Peyer's patch (tissue), 4 donors: Measurements from ENCODE around the gene SH3TC2.

Experiments
- POLR2A ChIP-seq, 2 donors: fragments of 450-650 bp; IDR thresholded peaks; one replicate each; pipeline ENCODE4 v1.5.1; 2017; ENCODE audit warnings: antibody characterized with exemption in 2 of 2, mild to moderate bottlenecking in 2 of 2, moderate library complexity in 2 of 2
- TF ChIP-seq, protein P1 (sequence below), 6 experiments: fragments of 450-650 bp in 4 of 6; fragments of 200-600 bp in 2 of 6; sonication (generic) in 1 of 6; IDR thresholded peaks; one replicate each; pipeline ENCODE4 v1.5.1; 2017 to 2019; ENCODE audit warnings: antibody characterized with exemption in 6 of 6, mild to moderate bottlenecking in 3 of 6, moderate library complexity in 1 of 6

DNA sequence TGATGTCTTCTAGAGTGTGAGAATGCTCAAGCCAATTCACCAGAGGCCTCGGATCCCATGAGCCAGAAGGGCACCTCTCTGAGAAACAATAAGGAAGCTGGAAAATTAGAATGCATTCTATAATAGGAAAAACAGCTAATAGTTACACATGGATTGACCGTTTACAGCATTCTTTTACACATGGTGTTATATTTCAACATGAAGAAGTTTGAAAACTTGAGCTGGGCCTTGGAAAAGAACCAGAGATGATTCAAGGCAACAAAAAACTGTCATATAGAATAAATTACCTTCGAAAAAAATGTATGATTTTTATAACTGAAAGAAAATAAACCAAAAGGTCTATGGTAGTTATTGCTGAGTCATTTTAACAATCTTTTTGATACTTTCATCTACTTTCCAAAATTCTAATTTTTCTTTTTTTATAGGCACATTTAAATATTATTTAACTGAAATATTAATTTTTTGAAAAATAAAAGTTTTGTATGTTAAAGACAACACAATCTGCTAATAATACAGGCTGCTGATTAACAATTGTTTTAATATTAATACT lies 6.2 kb downstream of the SH3TC2 start:
- TF ChIP-seq, protein P1, sequence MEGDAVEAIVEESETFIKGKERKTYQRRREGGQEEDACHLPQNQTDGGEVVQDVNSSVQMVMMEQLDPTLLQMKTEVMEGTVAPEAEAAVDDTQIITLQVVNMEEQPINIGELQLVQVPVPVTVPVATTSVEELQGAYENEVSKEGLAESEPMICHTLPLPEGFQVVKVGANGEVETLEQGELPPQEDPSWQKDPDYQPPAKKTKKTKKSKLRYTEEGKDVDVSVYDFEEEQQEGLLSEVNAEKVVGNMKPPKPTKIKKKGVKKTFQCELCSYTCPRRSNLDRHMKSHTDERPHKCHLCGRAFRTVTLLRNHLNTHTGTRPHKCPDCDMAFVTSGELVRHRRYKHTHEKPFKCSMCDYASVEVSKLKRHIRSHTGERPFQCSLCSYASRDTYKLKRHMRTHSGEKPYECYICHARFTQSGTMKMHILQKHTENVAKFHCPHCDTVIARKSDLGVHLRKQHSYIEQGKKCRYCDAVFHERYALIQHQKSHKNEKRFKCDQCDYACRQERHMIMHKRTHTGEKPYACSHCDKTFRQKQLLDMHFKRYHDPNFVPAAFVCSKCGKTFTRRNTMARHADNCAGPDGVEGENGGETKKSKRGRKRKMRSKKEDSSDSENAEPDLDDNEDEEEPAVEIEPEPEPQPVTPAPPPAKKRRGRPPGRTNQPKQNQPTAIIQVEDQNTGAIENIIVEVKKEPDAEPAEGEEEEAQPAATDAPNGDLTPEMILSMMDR (IDR thresholded peaks at IDR 0.05) = no peak
- no peak for TF ChIP-seq POLR2A (IDR thresholded peaks at IDR 0.05)
